SK-N-MC (cell line): Measurements from ENCODE around the gene AMH.

Experiments used
- EZH2 ChIP-seq: fragments of 200-600 bp; sonication (generic); IDR thresholded peaks from one replicate; pipeline ENCODE4 v1.6.1; 2017; ENCODE audit warnings: antibody characterized with exemption
- POLR2AphosphoS5 ChIP-seq: IDR thresholded peaks from 2 replicates; pipeline ENCODE4 v1.6.1; 2012; ENCODE audit warnings: mild to moderate bottlenecking, low read depth, low read length, borderline replicate concordance

GRCh38 chr19:2234996-2235380 is 14.1 kb upstream of the AMH start:
- TF ChIP-seq POLR2AphosphoS5: no peak
- no peak for TF ChIP-seq EZH2
